Spleen (tissue), 7 donors: ENCODE results near the gene UNC5CL.

Experiments
- CTCF ChIP-seq, 11 experiments: fragments of 200-600 bp in 7 of 11; fragments of 450-650 bp in 4 of 11; sonication (generic) in 4 of 11; IDR thresholded peaks in 8 of 11; conservative IDR thresholded peaks in 3 of 11; 1 replicate in 7 of 11; 2 replicates in 4 of 11; pipeline versions ENCODE4 v1.4.0 to v1.8.0; 2016 to 2021; ENCODE audit warnings: antibody characterized with exemption in 11 of 11, inconsistent platforms in 4 of 11, mild to moderate bottlenecking in 1 of 11
- POLR2A ChIP-seq, 3 donors: fragments of 450-650 bp; IDR thresholded peaks; one replicate each; pipeline ENCODE4 v1.5.1; 2017; ENCODE audit warnings: antibody characterized with exemption in 3 of 3, mild to moderate bottlenecking in 1 of 3
- donor health status: DM: no; HTN: no; CAD: no; lungs with moderate emphysema.
- donor health status: DM: no; HTN: no; CAD: no.
- donor health status: DM: no; HTN: no; CAD: no.

GRCh38 chr6:41009669-41010068 is 29.4 kb downstream of the UNC5CL start:
- TF ChIP-seq CTCF (IDR thresholded peaks at IDR 0.05 in 8 of 11, conservative IDR thresholded peaks at IDR 0.05 in 3 of 11) (no peak), POLR2A (IDR thresholded peaks at IDR 0.05) (no peak)
